Ishikawa (cell line): ENCODE data around the gene VRTN.

Experiments used
- CEBPB ChIP-seq: IDR thresholded peaks from 2 replicates; pipeline ENCODE4 v1.6.1; 2012
- CREB1 ChIP-seq: IDR thresholded peaks from 2 replicates; pipeline ENCODE4 v1.6.1; 2012; ENCODE audit warnings: low read depth
- EGR1 ChIP-seq: IDR thresholded peaks from 2 replicates; pipeline ENCODE4 v1.6.1; 2012
- EP300 ChIP-seq: IDR thresholded peaks from 2 replicates; pipeline ENCODE4 v1.6.1; 2012; ENCODE audit warnings: borderline replicate concordance
- FOXM1 ChIP-seq: IDR thresholded peaks from 2 replicates; pipeline ENCODE4 v1.6.1; 2012; ENCODE audit warnings: low read depth, borderline replicate concordance
- NFIC ChIP-seq: IDR thresholded peaks from 2 replicates; pipeline ENCODE4 v1.6.1; 2012
- RAD21 ChIP-seq: IDR thresholded peaks from 2 replicates; pipeline ENCODE4 v1.6.1; 2012; ENCODE audit warnings: low read depth
- REST ChIP-seq: IDR thresholded peaks from 2 replicates; pipeline ENCODE4 v1.6.1; 2012; ENCODE audit warnings: low read depth, mild to moderate bottlenecking
- TAF1 ChIP-seq: IDR thresholded peaks from 2 replicates; pipeline ENCODE4 v1.6.1; 2012; ENCODE audit warnings: low read depth, mild to moderate bottlenecking
- TCF12 ChIP-seq: IDR thresholded peaks from 2 replicates; pipeline ENCODE4 v1.6.1; 2012; ENCODE audit warnings: low read depth
- TEAD4 ChIP-seq: IDR thresholded peaks from 2 replicates; pipeline ENCODE4 v1.6.1; 2012
- YY1 ChIP-seq: IDR thresholded peaks from 2 replicates; pipeline ENCODE4 v1.6.1; 2012; ENCODE audit warnings: low read depth
- ZBTB7A ChIP-seq: IDR thresholded peaks from 2 replicates; pipeline ENCODE4 v1.6.1; 2012; ENCODE audit warnings: low read depth
- TF ChIP-seq, protein P1 (sequence below): IDR thresholded peaks from 2 replicates; pipeline ENCODE4 v1.6.1; 2012
- TF ChIP-seq, protein P2 (sequence below): IDR thresholded peaks from 2 replicates; pipeline ENCODE4 v1.6.1; 2012

The VRTN gene

GRCh38 chr14:74377976-74378690 lies 29.9 kb downstream of the VRTN start:
- TF ChIP-seq EP300 (no peak), TCF12 (no peak), YY1 (no peak), ZBTB7A (no peak), TAF1 (no peak), REST (no peak), TEAD4 (no peak), NFIC (no peak), RAD21 (no peak), FOXM1 (no peak), CEBPB (no peak), CREB1 (no peak), EGR1 (no peak)
- TF ChIP-seq, protein P1, sequence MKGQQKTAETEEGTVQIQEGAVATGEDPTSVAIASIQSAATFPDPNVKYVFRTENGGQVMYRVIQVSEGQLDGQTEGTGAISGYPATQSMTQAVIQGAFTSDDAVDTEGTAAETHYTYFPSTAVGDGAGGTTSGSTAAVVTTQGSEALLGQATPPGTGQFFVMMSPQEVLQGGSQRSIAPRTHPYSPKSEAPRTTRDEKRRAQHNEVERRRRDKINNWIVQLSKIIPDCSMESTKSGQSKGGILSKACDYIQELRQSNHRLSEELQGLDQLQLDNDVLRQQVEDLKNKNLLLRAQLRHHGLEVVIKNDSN, result no peak
- TF ChIP-seq, protein P2, sequence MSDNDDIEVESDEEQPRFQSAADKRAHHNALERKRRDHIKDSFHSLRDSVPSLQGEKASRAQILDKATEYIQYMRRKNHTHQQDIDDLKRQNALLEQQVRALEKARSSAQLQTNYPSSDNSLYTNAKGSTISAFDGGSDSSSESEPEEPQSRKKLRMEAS, result no peak

DNA sequence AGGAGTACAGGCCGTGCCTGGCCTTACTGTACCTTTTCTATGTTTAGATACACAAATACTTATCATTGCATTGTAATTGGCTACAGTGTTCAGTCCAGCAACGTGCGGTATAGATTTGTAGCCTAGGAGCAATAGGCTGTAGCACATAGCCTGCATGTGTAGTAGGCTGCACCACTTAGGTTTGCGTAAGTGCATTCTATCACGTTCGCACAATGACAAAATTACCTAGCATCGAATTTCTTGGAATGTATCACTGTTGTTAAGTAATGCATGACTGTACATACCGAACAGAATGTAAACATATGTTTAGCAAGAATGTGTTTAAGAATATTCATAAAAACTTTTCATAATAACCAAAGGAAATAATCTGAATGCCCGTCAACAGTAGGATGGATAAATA lies 31.9 kb downstream of the VRTN start:
- TF ChIP-seq CEBPB, result peak; percentile 92
- TF ChIP-seq, protein P2, result 0 out of 2 replicates have a peak, but pooled peaks have one; percentile 17
- peak; percentile 94 for TF ChIP-seq TEAD4
- TF ChIP-seq FOXM1, result no peak
- TF ChIP-seq RAD21, result no peak
- TF ChIP-seq EGR1, result no peak
- no peak for TF ChIP-seq CREB1
- TF ChIP-seq TAF1, result no peak
- TF ChIP-seq YY1, result no peak
- peak; percentile 31; the same call in 1 of the 2 replicates for TF ChIP-seq EP300
- no peak for TF ChIP-seq NFIC
- TF ChIP-seq ZBTB7A, result no peak
- TF ChIP-seq TCF12, result no peak
- TF ChIP-seq REST, result no peak
- TF ChIP-seq, protein P1, result no peak

- no peak for TF ChIP-seq TCF12
- TF ChIP-seq FOXM1, result no peak
- TF ChIP-seq EP300, result no peak
- TF ChIP-seq CEBPB, result no peak
- TF ChIP-seq, protein P2, result no peak
- TF ChIP-seq YY1, result no peak
- no peak for TF ChIP-seq TAF1
- TF ChIP-seq RAD21, result no peak
- TF ChIP-seq CREB1, result no peak
- TF ChIP-seq, protein P1, result no peak
- TF ChIP-seq ZBTB7A, result no peak
- TF ChIP-seq NFIC, result no peak
- no peak for TF ChIP-seq EGR1
- TF ChIP-seq TEAD4, result no peak
- TF ChIP-seq REST, result no peak
Observed at GRCh38 chr14:74380845-74381244, 32.6 kb downstream of the VRTN start.
